Activated CD8-positive, alpha-beta memory T cell treated with anti-CD3 and anti-CD28 coated beads for 24 hours (primary cell): ENCODE data around the gene GNLY.

Experiments
- DNase-seq: peaks from one replicate; pipeline ENCODE4 v3.0.0-alpha.2; 2020

The GNLY gene

DNA sequence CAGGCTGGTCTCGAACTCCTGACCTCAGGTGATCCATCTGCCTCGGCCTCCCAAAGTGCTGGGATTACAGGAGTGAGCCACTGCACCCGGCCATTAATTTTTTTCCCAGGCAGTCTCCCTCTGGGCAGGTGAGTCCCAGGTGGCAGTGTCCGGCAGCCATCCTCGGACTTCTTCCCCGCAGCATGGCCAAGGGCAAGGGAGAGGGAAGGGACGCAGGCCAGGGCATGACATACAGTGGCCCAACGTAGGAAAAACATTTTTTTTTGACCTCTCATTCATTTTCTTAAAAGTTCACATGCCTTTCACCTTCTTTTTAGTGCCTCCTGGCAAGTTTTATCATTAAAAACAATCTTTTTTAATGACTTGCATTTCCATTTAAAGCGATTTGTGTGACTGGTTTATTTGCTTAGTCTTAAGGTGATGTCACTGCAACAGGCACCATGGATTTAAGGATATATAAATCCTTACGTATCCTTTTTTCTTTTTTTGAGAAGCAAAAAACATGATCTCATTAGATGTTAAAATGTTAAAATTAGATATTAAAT is 36.6 kb downstream of the GNLY start:
- DNase-seq, result no peak

DNA sequence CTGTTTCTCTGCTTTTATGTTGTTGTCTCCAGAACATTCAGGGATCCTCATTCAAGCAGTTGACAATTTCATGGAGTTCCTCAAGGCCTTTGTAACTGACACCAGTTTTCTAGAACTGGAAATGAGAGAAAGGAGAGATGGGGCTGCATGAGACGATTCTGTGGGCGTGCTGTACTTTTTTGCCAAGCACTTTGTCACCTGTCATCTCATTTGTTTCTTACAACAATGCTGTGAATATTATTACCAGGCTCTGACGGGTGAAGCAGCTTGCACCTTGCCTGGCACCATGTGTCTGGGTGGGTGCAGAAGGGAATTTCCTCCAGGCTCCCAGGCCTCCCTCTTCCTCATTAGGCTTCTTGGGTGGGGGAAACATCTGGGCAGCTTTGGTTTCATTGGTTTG is 37.4 kb downstream of the GNLY start:
- DNase-seq, result no peak

DNA sequence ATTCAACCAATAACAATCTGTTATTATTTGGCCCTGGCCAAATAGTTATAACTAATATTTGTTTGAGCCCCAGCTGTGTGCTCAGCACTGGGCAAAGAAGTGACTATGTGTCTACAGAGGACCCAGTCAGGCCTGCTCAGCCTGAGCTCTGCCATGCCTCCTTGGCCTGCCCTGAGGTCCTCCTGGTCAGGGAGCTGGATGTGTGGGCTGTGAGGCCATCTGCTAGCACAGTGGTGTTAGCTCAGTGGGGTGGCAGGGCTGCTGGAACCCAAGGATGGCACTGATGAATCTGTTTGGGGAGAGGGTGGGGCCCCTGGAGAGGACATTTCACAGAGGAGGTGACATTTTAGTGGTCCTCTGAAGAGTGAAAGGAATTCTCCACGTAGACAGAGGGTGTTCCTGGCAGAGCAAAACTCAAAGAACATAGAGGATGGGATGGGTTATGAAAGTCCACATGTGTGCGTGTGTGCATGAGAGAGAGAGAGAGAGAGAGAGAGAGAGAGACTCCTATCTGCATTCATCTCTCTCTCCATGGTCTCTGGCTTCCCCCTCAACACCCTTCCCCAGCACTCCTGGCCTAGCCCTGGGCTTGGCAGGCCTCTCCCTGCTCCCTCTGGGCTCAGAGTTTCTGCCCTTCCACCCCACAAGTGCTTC is 38.4 kb downstream of the GNLY start:
- DNase-seq, result no peak

DNA sequence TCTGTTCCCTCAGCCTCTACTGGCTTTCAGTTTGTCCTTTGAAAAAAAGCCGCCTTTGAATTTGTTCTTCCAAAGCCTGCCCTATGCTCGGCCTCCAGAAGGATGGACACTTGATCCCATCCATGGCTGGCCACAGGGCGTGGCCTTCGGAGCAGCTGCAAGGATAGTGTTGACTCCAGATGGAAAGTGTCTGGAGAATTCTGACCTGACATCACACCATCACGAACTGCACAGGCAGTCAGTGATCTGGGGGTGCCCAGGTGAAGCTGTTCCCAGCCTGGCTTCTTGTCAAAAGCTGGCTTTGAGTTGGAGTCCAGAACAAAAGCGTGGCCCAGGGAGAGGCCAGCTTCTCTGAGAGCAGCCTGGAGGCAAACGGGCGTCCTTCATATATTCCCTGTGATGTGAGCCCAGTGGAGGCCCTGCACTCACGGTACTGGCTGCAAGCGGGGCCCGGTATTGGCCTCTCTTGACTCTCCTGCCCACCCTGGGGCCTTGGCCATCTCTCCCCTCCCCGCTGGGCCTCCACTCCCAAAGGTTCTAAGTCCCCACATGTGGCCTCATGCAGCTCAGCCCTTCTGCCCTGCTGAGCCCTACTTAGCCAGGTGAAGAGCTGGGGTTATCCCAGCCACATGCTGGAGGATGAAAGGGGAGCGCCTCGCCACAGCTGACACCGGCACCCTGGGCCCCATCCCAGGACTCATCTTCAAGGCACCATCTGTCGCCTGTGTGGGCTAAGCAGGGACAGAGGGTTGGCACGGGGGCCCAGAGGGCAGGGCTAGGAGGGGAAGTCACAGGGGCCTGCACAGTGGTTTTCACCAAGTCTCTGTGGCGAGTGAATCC is 39.2 kb downstream of the GNLY start:
- no peak for DNase-seq

DNA sequence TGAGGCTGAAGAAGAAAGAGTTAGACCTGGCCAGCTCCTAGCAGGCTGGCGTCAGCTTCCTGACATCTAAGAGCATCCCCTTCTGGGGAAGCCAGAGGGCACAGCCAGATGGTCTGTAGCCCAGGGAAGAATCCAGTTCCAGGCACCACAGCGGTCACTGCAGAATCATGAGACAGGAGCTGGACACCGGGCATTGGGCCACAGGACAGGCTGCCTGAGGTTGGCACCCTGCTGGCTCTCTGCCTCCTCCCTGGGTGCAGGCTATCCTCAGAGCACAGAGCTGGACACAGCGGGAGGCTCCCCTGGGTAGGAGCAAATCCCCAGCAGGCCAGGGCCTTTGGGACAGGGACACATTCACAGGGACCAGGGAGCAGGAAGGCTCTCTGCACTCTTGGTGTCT is 39.9 kb downstream of the GNLY start:
- DNase-seq, result no peak

DNA sequence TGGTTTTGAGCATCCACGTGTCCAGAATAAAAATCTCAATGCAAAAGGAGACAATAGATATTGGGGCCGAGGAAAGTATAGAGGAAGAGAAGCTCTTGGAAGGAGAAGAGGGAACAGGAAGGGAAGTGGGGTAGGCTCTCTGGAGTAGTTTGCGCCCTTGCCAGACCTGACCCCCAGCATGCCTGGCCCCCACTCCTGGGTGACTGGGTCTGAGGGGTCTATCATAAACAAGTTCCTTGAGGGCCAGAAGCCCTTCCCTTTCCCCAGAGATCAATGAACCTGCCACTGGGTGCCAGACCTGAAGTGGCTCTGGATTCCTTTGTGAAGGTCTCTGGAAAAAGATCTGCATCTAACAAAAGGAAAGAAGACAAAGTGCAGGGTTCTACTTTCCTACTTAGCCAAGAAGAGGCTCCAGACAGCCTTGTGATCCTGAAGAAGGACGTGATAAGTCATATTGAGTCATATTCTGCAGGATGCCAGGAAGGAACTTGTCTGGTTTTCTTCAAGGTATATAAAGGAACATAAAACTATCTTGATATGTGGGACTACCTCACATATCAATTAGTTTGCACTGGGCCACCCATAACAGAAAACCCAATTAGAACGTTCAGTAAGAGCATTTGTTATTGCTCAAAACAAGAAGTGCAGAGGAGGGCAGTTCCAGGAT is 40.9 kb downstream of the GNLY start:
- DNase-seq, result no peak

DNA sequence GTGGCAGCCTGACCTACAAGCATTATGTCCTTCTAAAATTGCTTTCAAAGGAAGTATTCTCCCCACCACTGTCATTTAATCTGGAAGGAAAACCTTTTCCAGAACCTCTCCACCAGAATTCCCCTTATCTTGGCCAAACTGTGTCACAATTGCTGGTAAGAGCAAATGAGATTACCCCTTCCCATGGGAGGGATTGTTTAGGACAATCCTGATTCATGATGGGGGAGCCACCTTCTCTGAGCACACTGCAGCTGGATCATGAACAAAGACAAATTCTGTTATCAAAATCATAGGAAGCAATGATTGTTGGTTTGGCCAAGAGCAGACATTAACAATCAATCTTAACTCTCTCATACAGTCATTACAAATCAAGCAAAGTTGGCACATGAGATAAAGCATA is 41.5 kb downstream of the GNLY start:
- no peak for DNase-seq

DNA sequence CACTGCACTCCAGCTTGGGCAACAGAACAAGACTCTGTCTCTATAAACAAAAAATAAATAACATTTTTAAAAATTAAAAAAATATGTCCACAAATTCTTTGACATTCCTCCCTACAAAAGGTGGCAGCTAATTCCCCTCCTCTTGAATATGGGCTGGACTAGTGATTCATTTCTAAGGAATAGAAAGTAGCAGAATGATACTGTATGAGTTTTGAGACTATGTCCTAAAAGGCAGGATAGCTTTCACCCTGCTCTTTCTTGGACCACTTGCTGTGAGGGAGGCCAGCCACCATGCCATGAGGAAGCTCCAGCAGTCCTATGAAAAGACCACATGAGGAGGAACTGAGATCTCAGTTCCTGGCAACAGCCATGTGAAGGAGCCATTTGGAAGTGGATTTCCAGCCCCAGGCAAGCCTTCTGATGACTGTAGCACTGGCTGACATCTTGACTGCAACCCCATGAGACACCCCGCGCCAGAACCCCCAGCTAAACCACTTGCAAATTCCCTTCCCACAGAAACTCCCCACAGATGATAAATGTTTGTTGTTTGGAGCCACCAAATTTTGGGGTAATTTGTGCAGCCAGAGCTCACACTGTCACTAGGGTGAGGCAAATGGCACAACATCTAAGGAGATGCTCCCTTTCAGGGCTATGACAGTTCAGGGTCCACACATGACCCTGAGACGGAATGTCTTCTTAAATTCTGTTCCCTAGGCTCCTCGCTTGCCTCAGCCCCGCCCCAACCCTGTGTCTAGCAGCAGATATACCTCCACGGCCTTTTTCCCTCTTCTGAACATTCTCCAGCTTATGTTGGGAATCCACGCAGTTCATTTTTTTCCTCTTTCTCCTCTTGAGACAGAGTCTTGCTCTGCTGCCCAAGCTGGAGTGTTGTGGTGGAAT is 42.5 kb downstream of the GNLY start:
- DNase-seq, result no peak

DNA sequence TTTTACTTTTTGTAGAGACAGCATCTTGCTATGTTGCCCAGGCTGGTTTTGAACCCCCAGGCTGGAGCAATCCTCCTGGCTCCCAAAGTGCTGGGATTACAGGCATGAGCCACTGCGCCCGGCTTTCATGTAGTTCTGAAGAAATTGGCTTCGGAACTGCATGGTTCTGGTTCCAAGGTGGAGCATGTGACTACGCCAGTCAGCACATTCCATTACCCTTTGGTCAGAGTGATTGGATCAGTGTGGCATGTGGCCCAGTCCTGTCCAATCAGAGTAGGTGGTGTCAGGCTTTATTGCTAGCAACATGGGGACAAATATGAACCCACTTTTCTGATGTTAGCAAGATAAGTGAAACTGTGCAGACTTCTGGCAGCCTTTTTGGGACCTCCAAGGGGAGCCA is 43.3 kb downstream of the GNLY start:
- DNase-seq, result no peak

DNA sequence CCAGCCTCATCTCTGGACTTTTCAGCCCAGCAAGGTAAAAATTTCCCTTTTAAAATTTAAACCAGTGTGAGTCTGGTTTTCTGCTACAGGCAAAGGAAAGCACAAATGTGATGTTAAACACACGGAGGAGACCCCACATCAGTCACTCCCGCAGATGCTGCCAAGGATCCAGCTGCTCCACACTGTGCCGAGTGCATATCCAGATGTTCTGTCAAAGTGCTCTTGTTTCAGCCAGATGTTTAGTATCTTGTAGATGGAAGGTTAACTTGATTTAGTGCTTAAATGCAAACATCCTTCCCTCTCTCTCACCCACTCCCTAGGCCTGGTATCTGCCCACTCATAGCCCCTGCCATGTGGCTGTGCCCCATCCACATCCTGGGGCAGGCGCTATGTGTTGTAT is 43.8 kb downstream of the GNLY start:
- no peak for DNase-seq

DNA sequence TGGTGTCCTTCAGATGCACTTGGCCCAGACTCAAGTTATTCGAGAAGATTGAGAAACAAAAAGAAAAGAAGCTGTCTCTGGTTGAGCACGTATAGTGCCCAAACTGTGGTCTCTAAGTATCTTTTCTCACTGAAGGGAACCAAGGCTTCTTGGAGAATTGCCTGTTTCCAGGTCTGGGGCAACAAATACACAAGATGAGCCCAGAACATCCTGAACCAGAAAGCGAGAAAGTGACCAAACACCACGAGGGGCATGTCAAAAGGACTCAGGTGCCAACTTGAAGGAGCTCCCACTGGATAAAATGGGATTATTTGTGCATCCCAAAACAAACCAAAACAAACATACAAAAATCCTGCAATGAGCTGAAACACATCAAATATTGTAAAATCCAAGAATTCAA is 46.0 kb downstream of the GNLY start:
- DNase-seq, result no peak

DNA sequence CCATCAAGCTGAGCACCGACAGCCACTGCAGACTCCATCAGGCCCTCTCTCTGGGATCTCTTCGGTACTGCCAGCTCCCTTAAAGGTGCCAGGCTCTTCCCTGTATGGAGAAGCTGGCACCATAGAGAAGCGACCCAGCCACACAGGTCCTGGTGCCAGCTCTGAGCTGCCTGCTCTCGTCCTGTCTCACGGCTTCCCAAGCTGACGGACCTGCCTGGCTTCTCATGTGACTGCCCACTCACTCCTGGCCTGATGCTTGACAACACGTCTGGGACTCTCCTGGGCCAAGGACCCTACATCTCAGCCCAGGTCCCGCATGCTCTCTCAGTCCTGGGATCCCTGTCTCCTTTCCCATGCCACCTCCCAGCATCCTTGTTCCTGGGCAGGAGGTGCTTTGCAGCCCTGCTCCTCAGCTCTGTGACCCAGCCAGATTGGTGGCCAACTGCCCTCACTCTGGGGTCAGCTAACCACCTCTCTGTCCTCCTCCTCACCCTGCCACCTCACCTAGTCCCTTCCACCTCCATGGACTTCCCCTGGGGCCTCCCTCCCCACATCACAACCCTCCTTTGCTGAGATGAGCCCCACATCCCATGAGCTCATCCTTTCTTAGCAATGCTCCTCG is 47.2 kb downstream of the GNLY start:
- DNase-seq, result no peak

DNA sequence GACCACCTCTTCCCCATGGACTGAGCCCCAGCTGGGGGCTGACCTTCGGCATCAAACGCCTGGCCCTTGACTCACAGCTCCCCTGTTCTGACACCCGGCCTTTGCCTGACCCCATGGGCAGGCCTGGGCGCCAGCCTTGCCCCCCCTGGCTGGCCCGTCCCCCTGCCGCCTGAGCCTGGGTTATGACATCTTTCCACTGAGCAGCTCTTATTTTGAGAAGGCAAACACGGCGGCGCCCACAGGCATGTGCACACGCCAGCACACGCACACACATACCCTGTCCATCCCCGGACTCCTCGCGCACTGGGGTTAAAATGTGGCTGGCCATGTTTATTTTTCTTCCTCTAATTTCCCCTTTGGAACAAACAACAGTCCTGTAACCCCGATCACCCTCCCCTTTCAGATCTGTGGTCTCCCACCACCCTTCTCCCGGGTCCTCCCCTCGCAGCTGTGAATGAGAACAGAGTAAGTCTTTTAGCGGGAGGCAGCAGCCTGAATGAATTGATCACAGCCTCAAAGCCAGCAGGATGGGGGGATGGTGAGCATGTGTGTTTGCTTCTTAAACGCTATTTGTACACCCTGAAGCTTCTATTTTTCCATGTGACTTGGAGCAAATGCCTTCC is 47.8 kb downstream of the GNLY start:
- DNase-seq, result no peak

DNA sequence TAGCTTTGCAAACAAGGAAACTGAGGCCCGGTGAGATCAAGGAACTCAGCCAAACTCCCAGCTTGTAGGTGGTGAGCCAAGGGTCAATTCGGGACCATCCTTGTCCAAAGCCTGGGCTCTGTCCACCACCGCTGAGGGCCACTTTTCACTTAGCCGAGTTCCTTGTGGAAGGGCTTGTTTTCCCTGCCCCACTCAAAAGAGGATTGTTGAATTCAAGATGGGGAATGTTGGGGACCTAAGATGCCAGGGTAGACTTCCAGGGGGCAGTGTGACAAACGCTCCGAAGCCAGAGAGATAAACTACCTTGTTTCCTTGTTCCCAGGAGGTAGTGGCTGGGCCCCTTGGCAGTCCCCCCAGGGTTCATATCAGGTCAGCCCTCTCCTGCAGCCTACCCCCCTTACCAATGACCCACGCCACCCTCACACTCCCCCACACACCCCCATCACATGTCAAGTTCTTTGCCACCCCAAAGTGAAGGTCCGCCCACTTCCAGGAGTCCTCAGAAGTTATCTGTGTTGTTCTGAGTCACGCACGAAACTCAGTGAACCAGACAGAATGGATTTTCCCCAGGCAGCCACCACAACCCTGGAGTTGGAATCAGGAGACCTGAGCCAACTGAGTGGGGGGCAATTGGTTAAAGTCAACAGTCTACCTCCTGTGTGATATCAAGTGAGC is 49.3 kb downstream of the GNLY start:
- DNase-seq, result no peak

DNA sequence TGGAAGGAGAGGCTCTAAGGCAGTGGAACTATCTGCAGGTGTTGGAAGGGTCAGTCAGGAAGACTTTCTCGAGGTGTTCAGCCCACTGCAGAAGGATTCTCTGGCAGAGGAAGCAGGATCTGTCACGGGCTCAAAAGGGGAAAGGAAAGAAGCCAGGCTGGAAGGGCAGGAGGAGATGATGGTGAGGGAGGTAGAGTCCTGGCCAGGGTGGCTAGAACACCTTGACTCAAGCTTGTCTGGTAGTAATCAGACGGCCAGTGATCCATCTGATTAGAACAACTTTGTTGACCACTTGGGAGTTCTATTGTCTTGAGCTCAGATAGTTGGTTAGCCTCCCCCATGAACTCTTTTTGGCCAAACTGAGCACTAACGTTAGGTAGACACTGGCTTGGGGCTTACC is 49.9 kb downstream of the GNLY start:
- DNase-seq, result no peak

DNA sequence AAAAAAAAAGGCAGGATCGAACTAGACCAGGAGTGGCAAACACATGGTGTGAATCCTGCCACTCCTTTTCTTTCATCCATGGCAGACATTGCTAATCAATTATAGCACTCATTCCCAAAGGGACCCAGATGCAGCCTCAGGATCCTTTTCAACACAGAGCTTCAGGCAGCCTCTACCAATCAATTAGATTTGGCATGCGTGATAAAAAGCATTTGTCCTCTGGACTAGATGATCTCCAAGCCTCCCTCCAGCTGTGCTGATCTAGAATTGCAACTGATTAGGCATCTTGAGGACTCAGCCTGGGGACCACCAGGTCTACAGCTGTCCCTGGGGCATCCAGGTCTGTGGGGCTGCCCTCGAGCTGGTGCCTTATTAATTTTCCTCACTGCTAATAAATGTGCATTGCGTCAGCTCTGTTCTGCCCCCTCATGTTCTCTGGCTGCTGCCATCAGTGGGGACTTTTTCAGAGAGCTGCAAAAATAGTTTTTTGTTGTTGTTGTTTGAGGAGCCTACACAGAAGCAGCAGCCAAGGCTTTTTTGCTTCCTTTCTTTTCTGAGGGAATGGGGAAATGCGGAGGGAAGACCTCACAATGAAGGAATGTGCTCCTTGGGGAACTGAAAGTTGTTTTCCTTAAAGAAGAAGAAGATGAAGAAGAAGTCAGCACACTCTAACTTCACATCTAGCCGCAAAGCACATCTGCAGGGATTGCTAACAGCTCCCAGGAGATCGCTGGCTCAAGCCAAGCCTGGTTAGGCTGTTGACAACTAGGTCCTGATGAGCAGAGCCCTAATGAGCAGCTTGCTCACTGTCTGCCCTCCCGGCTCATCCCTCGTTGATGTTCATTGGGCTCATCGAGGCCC is 50.8 kb downstream of the GNLY start:
- DNase-seq, result no peak

DNA sequence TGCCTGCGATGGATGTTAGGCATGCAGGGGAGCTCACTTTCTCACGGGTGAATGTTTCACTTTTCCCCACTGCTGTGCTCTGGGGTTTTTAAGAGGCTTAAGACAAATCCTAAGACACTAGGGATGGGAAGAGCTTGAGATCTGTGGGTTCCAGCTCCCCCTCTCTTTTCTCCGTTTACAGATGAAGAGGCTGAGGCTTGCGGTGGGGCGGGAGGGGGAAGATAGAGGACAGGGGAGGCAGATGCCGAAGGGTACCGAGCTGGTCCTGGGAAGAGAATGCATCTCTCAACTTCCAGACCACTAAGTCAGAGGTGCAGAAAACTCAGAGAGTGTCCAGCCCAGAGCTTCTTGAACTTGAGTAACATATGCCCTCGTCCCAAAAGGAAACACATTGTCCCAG is 51.5 kb downstream of the GNLY start:
- no peak for DNase-seq

DNA sequence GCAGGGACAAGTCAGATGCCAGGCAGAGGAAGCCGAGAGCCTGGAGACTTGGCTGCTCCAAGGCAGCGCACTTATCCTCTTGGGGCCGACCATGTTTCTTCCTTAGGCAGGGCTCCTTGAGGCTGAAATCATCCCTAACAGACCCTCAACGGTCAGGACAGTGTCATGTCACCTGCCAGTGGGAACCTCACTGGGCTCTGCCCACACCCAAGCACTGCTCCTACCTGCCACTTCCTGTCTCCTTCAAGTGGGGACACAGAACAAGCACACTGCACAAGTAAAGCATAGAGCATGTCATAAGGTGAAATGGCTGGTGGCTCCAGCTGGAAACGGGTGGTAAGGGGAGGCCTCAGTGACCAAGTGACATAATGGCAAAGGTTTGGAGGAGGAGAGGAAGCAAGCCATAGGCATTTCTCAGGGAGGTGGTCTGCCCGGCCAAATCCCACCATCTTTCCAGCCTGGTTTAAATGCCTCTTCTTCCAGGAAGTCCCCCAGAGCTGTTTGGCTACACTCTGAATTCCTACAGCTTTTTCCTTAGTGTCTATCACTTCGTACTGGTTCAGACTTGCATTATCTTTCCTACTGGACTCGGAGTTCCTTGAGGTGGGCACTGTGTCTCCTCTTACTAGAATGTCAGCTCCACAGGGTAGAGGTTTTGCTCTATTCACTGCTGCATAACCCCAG is 52.3 kb downstream of the GNLY start:
- DNase-seq, result no peak

DNA sequence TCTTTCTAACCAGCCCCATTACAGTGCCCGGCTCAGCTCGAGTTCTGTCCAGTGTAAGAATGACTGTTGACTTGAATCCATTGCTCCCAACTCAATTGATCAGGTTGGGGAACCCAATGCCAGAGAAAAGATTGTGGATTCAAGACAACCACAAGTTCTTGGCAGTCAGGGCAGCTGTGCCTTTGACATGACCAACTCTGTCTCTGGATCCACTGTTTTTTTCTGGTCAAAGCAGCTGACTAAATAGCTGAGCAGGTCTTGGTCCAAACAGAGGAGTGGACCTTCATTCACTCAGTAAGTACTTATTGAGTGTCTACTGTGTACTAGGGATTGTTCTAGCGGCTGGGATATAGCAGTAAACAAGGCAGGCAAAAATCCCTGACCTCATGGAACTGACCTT is 53.3 kb downstream of the GNLY start:
- no peak for DNase-seq
